ENCODE measurements around the gene HS1BP3. TPM values are rescaled to one million over a fixed set of nuclear protein-coding genes. Genes with fewer than 3 reads are reported as not detected.

Gene HS1BP3
- total and polyA plus RNA-seq, 2 of the 4 experiments (the other 2 are of a cell fraction): 9.0 to 14.8 TPM

DNA sequence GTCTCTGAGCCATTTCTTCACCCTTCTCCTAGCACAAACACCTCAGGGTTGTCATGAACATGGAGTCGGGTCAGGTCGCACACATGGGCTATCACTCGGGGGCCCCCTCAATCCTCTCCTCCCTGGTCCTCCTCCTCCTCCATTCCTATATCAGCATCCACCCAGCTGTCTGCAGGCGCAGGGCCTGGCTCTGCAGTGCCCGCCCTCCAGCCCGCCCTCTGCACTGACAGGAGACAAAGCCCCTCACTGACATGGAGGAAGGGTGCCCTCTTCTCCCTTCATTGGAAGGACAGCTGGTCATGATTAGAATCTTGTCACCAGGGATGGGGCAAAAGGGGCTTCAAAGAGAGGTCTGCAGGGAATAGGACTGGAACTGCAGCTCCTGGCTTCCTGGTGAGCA lies 21.7 kb downstream of the HS1BP3 start:
- Histone ChIP-seq H2BK20ac (ENCODE audit: low read depth, low read length) (no peak overlapping the region), H4K20me1 (ENCODE audit: insufficient read depth, low read length) (no peaks in the 10 kb centered on the region), H3K4ac (ENCODE audit: low read depth, low read length) (no peak overlapping the region), H2BK5ac (ENCODE audit: low read depth, low read length, poor library complexity, severe bottlenecking) (no peak overlapping the region), H4K91ac (ENCODE audit: insufficient read depth, low read depth, low read length) (no peak overlapping the region), H3K9me3 (ENCODE audit: control insufficient read depth, insufficient read depth, low read length) (no peaks in the 10 kb centered on the region), H2AK5ac (ENCODE audit: low read depth, low read length) (no peak overlapping the region), H3K9me1 (ENCODE audit: insufficient read depth, low read length) (no peaks in the 10 kb centered on the region), H3K18ac (ENCODE audit: low read depth, low read length) (no peak overlapping the region), H3K27ac (ENCODE audit: insufficient read depth, low read length) (no peak overlapping the region), H3K4me2 (ENCODE audit: low read depth, low read length) (no peak overlapping the region), H3K4me3 (ENCODE audit: insufficient read depth, low read depth, low read length) (no peak overlapping the region), H4K8ac (ENCODE audit: low read depth in 2 of 2, low read length in 2 of 2) (no peak overlapping the region), H2AK9ac (replicated peaks; ENCODE audit: low read depth, low read length, poor library complexity) (no peak overlapping the region), H4K5ac (ENCODE audit: low read depth, low read length) (no peak overlapping the region), H3K14ac (replicated peaks; ENCODE audit: low read depth, low read length) (no peak overlapping the region), H3K23ac (ENCODE audit: low read depth, low read length) (no peak overlapping the region), H3K27me3 (ENCODE audit: control insufficient read depth, insufficient read depth, low read length) (no peaks in the 10 kb centered on the region), H2BK15ac (ENCODE audit: low read depth, low read length) (no peak overlapping the region), H3K9ac (ENCODE audit: low read depth, low read length) (no peak overlapping the region), H3K56ac (ENCODE audit: extremely low read depth, insufficient read depth, low read length) (no peak overlapping the region), H2BK120ac (ENCODE audit: low read depth, low read length) (no peak overlapping the region), H3K36me3 (ENCODE audit: control insufficient read depth, insufficient read depth, low read length) (peaks cover 17% of the 10 kb centered on the region), H2AFZ (replicated peaks; ENCODE audit: low read length, poor library complexity) (no peak overlapping the region), H3K79me1 (ENCODE audit: low read depth in 1 of 2, low read length in 2 of 2) (no peaks in the 10 kb centered on the region), H3K4me1 (ENCODE audit: control insufficient read depth, insufficient read depth, low read length) (peaks cover 2% of the 10 kb centered on the region)
- ChIA-PET POLR2A (ENCODE audit: unreplicated experiment) (interaction anchor here (0.6 kb wide), 1 partner anchor 180 kb away, joined by 3 read pairs; no protein-coding TSS in a partner anchor), CTCF (no interaction called here)
- no TSS peak for BruUV-seq (replicated peaks)
- dilution Hi-C loops (cut with HindIII; ENCODE audit: low sequenced_read_pairs, unreplicated experiment) (loop anchor here (25.0 kb wide), 1 partner anchor 242 kb away; no protein-coding TSS in a partner anchor), intact Hi-C loops (cut with micrococcal nuclease) (no loop called here), in situ Hi-C loops (cut with MboI; ENCODE audit: low sequenced_read_pairs) (no loop called here)
- TF ChIP-seq RAD21 (IDR thresholded peaks at IDR 0.05; ENCODE audit: low read length) (no peak), BHLHE40 (IDR thresholded peaks at IDR 0.05; ENCODE audit: low read depth, low read length) (no peak), MAFK (IDR thresholded peaks at IDR 0.05; ENCODE audit: low read depth, low read length) (no peak), MXI1 (IDR thresholded peaks at IDR 0.05; ENCODE audit: borderline replicate concordance, low read depth, low read length) (no peak), USF2 (IDR thresholded peaks at IDR 0.05; ENCODE audit: low read depth, low read length) (no peak), NFE2L2 (IDR thresholded peaks at IDR 0.05; ENCODE audit: low read depth, low read length) (no peak), RCOR1 (IDR thresholded peaks at IDR 0.05; ENCODE audit: insufficient replicate concordance, low read length) (no peak), CHD1 (IDR thresholded peaks at IDR 0.05; ENCODE audit: low read depth, low read length) (no peak), POLR2A (IDR thresholded peaks at IDR 0.05; ENCODE audit: low read depth, low read length) (no peak), MAZ (IDR thresholded peaks at IDR 0.05; ENCODE audit: borderline replicate concordance, low read depth, low read length) (no peak), RFX5 (IDR thresholded peaks at IDR 0.05; ENCODE audit: low read depth, low read length) (no peak), FOS (IDR thresholded peaks at IDR 0.05; ENCODE audit: low read depth, low read length) (no peak)
- TF ChIP-seq, protein P1, sequence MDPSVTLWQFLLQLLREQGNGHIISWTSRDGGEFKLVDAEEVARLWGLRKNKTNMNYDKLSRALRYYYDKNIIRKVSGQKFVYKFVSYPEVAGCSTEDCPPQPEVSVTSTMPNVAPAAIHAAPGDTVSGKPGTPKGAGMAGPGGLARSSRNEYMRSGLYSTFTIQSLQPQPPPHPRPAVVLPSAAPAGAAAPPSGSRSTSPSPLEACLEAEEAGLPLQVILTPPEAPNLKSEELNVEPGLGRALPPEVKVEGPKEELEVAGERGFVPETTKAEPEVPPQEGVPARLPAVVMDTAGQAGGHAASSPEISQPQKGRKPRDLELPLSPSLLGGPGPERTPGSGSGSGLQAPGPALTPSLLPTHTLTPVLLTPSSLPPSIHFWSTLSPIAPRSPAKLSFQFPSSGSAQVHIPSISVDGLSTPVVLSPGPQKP (IDR thresholded peaks at IDR 0.05; ENCODE audit: borderline replicate concordance, low read depth, low read length): no peak
- WGBS, 2 experiments (ENCODE audit: extremely low coverage in 2 of 2, insufficient read length in 1 of 2): no CpG with 5 or more reads among the region's 6 CpGs
- no peak for ATAC-seq (ENCODE audit: low read depth)
- DNase-seq: no peak
